ENCODE measurements around the gene SP4. TPM values are rescaled to one million over a fixed set of nuclear protein-coding genes. Genes with fewer than 3 reads are reported as not detected.
A peak's percentile ranks its signal among the peaks of the same experiment; 100 is the strongest.

Gene SP4
- 10 to 100 TPM; 28.2 to 30.8 TPM for total RNA-seq

DNA sequence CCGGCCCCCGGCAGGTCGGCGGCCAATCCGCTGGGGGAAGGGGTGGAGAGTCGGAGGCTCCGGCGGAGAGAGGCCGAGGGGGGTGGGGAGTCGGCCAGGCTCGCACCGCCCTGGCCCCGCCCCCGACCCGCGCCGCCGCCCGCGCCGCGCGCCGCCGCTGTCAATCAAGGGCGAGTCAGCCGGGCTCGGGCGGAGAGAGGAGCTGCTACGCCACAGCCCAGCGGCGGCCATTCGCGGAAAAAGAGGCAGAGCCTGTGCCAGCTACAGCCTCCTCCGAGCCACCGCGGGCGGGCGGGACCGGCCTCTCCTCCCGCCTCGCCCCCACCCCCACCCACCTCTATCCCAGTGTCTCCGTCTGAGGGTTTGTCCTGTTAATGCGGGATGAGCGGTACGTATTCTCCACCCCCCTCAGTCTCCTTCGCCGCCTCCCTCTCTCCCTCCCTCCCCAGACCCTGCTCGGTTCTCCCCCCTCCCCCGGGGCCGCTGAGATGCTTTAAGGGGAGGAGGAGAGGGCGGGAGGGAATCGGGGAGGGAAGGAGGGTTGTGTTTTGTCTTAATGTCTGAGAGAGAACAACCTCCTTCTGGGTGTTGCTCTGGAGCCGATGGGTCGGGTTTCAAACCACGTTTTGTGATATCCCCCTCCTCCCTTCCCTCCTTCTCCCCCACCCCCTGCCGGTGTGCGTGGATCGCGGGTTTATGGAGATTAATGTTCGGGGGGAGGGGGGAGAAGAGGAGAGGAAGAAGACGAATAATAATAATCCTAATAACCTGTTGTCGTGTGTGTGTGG, at the start of gene SP4:
Gene SP4 (plus strand): TSS at position 213 of the 788 bp plus-strand sequence. CDS start 169 bp downstream, at position 382.
- Mint-ChIP-seq H3K4me3 (peak within 1 kb of the TSS; percentile 100), H3K9me3 (no peaks in the 10 kb centered on the region), H3K4me1 (peaks cover 25% of the 10 kb centered on the region), H3K27ac (peak within 1 kb of the TSS; percentile 99), H3K27me3 (no peaks in the 10 kb centered on the region), H3K36me3 (ENCODE audit: low read depth) (peaks cover 48% of the 10 kb centered on the region)
- peak; percentile 81 for ATAC-seq (replicated peaks)

DNA sequence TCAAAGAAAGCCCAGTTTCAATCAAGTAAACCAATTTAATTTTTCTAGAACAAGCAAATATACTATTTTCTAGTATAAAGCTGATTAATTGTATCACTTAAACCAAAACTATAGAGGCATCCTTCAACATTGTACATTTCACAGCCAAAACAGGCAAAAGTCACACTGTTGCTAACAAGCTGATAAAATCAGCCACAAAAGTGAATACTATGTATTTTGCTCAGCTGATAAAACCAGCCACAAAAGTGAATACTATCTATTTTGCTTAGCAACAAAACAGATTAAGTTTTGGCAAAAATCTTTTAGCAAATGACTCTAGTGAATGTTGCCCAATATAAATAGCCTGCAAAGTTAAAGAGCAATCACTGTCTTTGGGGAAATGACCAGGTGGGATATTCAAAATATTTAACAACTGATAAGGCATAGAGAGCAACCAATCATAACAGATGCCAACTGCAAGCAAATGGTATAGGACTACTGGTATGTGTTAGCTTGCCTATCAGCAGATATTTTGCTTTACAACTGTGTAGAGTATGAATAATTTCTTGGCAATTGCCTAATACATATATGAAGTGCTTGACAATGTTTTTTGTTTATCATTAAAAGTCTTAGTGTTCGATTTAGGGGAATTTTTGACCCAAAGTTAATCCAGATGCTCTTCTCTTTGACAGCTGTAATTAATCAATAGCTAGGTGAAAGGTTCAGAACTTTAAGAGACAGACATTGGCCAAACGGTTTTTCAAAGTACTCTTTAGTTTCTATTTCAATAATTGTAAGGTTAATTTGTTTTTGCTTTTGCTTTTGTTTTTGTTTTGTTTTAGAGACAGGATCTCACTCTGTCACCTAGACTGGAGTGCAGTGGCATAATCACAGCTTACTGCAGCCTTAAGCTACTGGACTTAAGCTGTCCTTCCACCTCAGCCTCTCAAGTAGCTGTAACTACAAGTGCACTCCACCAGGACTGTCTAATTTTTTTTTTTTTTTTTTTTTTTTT, 44.4 kb upstream of the SP4 start:
- no peaks in the 10 kb centered on the region for H3K36me3 Mint-ChIP-seq (ENCODE audit: low read depth)
- H3K27ac Mint-ChIP-seq = peak overlapping the region; percentile 76
- H3K27me3 Mint-ChIP-seq = no peaks in the 10 kb centered on the region
- peak; percentile 46 for ATAC-seq (replicated peaks)
- peak overlapping the region; percentile 46 for H3K4me3 Mint-ChIP-seq
- H3K9me3 Mint-ChIP-seq = peaks cover 4% of the 10 kb centered on the region
- peaks cover 14% of the 10 kb centered on the region for H3K4me1 Mint-ChIP-seq

DNA sequence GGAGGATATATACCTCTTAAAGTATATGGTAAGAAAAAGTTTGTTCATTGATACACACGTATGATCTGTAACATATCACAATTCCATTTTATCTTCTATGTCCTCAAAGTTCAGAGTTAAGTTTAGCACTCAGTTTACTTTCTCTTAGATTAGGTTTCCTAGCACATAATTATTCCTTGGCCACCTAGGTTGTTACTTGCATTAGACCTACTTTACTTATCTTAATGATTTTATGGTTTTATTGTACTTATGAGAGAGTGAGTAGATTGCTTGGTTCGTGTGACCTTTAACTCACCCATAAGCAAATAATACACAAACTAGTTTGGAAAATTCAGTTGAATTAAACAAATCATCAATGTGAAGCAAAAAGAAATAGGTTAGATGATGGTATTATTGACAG, 33.9 kb upstream of the SP4 start:
- Mint-ChIP-seq H3K4me1 (no peaks in the 10 kb centered on the region), H3K27ac (no peak overlapping the region), H3K27me3 (peaks cover 4% of the 10 kb centered on the region), H3K9me3 (no peaks in the 10 kb centered on the region), H3K4me3 (no peak overlapping the region), H3K36me3 (ENCODE audit: low read depth) (no peaks in the 10 kb centered on the region)
- no peak for ATAC-seq (replicated peaks)

DNA sequence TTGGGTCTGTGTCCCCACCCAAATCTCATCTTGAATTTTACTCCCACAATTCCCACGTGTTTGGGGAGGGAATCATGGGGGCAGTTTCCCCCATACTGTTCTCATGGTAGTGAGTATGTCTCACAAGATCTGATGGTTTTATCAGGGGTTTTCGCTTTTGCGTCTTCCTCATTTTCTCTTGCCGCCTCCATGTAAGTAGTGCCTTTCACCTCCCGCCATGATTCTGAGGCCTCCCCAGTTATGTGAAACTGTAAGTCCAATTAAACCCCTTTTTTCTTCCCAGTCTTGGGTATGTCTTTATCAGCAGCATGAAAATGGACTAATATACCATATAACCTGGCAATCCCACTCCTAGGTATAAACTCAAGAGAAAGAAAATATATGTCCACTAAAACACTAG, 25.9 kb upstream of the SP4 start:
- Mint-ChIP-seq H3K4me3 (no peak overlapping the region), H3K27me3 (no peaks in the 10 kb centered on the region), H3K27ac (no peak overlapping the region), H3K4me1 (no peaks in the 10 kb centered on the region), H3K9me3 (peaks cover 12% of the 10 kb centered on the region), H3K36me3 (ENCODE audit: low read depth) (no peaks in the 10 kb centered on the region)
- no peak for ATAC-seq (replicated peaks)

GRCh38 chr7:21407796-21408480, 19.9 kb upstream of the SP4 start:
- H3K27ac Mint-ChIP-seq = no peak overlapping the region
- H3K9me3 Mint-ChIP-seq = peaks cover 10% of the 10 kb centered on the region
- no peak overlapping the region for H3K4me3 Mint-ChIP-seq
- H3K36me3 Mint-ChIP-seq (ENCODE audit: low read depth) = no peaks in the 10 kb centered on the region
- peaks cover 20% of the 10 kb centered on the region for H3K4me1 Mint-ChIP-seq
- ATAC-seq (replicated peaks) = no peak
- peaks cover 7% of the 10 kb centered on the region for H3K27me3 Mint-ChIP-seq

DNA sequence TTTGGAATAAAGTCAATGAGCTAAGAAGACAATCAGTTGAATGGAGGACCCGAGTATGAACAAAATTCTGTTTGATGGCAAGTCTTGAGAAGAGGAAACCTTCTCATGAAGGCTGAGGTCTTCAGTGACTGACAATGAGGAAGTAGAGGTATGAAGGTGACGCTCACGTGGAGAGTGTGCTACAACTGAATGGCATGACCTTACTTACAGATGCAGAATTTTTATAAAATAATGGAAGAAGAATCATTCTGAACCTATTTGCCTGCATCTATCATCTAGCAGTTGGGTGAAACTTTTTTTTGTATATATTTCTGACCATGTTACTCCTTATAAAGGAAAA, 19.4 kb upstream of the SP4 start:
- Mint-ChIP-seq H3K36me3 (ENCODE audit: low read depth) (no peaks in the 10 kb centered on the region), H3K4me1 (peaks cover 22% of the 10 kb centered on the region)
- no peak for ATAC-seq (replicated peaks)

DNA sequence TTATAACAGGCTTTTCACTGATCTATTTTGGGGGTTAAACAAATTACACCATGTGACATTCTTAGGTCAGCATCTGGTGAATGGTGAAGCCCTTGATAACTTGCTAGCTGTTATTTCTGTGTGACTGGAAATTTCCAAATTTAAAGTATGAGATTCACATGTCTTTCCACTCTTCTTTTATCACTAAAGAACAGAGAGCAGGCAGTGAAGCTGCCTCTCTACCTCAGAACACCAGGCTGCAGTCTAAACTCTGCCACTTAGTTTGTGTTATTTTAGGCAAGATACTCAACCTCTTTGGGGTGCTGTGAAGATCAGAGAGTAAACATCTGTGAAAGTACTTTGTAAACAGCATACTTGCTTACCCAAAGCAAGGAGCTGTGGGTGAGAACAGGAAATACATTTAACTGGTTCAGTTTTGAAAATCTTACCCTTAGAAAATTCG, 15.5 kb upstream of the SP4 start:
- peaks cover 7% of the 10 kb centered on the region for H3K27me3 Mint-ChIP-seq
- no peaks in the 10 kb centered on the region for H3K36me3 Mint-ChIP-seq (ENCODE audit: low read depth)
- peaks cover 7% of the 10 kb centered on the region for H3K9me3 Mint-ChIP-seq
- peaks cover 22% of the 10 kb centered on the region for H3K4me1 Mint-ChIP-seq
- peak overlapping the region; percentile 35 for H3K4me3 Mint-ChIP-seq
- ATAC-seq (replicated peaks) = no peak
- H3K27ac Mint-ChIP-seq = peak overlapping the region; percentile 20

More for the DNA sequence above, 19.4 kb upstream of the SP4 start:
- Mint-ChIP-seq H3K27me3 (peaks cover 7% of the 10 kb centered on the region), H3K4me3 (no peak overlapping the region), H3K9me3 (peaks cover 10% of the 10 kb centered on the region), H3K27ac (no peak overlapping the region)

- H3K36me3 Mint-ChIP-seq (ENCODE audit: low read depth) = no peaks in the 10 kb centered on the region
- H3K27me3 Mint-ChIP-seq = peaks cover 8% of the 10 kb centered on the region
- peak overlapping the region; percentile 35 for H3K4me3 Mint-ChIP-seq
- peak overlapping the region; percentile 20 for H3K27ac Mint-ChIP-seq
- peaks cover 22% of the 10 kb centered on the region for H3K4me1 Mint-ChIP-seq
- peaks cover 6% of the 10 kb centered on the region for H3K9me3 Mint-ChIP-seq
- no peak for ATAC-seq (replicated peaks)
These were observed 14.9 kb upstream of the SP4 start for GRCh38 chr7:21412957-21413356.

- Mint-ChIP-seq H3K36me3 (ENCODE audit: low read depth) (no peaks in the 10 kb centered on the region), H3K9me3 (peaks cover 6% of the 10 kb centered on the region), H3K27ac (peak overlapping the region; percentile 20), H3K4me3 (no peak overlapping the region), H3K4me1 (peaks cover 20% of the 10 kb centered on the region), H3K27me3 (peaks cover 8% of the 10 kb centered on the region)
- no peak for ATAC-seq (replicated peaks)
These were observed 14.4 kb upstream of the SP4 start for GRCh38 chr7:21413502-21413901.

DNA sequence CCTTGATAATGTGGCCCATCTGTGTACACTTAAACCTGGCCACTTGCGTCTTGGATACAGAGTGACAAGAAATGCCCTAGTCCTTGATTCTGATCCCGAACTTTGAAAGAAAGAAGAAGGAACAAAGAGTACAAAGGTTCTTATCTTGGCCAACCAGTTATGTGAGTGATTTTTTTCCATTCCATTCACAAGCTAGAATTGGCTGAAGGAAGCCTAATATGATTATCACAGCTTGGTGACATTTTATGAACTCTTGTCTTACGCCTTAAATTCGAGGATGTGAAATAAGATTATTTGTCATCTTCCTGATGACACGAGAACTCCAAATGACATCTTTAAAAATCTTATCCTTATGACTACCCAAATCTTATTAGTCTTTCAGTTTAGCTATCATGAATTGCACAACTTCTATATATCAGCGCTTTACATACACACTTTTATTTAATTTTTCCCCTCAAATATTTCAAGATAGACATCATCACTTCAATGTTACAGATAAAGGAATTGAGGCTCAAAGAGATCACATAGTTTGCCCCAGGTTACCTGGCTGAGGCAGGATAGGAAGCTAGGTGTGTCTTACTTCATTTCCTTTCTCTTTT, 13.0 kb upstream of the SP4 start:
- Mint-ChIP-seq H3K9me3 (peaks cover 6% of the 10 kb centered on the region), H3K27ac (no peak overlapping the region)

DNA sequence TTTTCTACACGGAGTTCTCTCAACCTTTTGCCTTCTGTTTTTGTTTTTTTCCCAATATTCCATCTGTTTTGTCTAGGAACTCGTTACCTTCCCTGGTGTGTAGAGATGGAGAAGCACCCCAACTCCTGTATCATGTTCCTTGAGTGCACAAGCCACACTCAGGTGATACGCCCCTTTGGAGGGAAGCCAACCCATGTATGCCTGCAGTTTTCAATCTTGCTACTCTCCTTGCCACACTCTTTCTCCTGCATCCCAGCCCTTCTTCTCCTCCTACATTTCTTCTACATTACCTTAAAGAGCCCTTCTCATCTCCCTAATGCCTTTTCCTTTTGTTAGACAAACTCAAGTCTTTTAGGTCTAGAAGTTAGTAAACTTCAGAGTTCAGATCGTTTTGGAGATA, 10.2 kb upstream of the SP4 start:
- no peak for ATAC-seq (replicated peaks)
- H3K4me3 Mint-ChIP-seq = no peak overlapping the region
- H3K4me1 Mint-ChIP-seq = peaks cover 10% of the 10 kb centered on the region
- no peak overlapping the region for H3K27ac Mint-ChIP-seq
- peaks cover 5% of the 10 kb centered on the region for H3K27me3 Mint-ChIP-seq
- peaks cover 6% of the 10 kb centered on the region for H3K9me3 Mint-ChIP-seq
- H3K36me3 Mint-ChIP-seq (ENCODE audit: low read depth) = no peaks in the 10 kb centered on the region

More for the DNA sequence above, 13.0 kb upstream of the SP4 start:
- H3K4me1 Mint-ChIP-seq = peaks cover 20% of the 10 kb centered on the region
- peaks cover 7% of the 10 kb centered on the region for H3K27me3 Mint-ChIP-seq
- H3K4me3 Mint-ChIP-seq = no peak overlapping the region
- ATAC-seq (replicated peaks) = no peak
- no peaks in the 10 kb centered on the region for H3K36me3 Mint-ChIP-seq (ENCODE audit: low read depth)

DNA sequence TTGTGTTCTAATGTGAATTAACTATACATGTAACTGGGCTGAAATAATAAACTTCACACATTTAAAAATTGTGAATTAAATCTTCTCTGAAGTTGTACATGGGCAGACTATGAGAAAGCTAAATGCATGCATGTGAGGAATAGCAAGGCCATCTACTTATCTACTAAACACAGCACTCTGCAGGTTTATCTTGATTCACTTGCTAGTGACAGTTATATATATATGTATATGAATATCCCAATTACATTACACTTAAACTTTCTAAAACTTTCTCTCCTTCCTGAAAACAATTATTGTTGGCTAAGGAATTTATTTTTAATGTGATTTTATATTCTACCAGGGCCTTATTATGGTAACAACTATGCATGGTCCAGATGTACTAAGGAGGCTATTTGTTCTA, 5.1 kb upstream of the SP4 start:
- ATAC-seq (replicated peaks) = no peak
- no peak overlapping the region for H3K4me3 Mint-ChIP-seq
- no peak overlapping the region for H3K27ac Mint-ChIP-seq
- peaks cover 3% of the 10 kb centered on the region for H3K9me3 Mint-ChIP-seq
- H3K36me3 Mint-ChIP-seq (ENCODE audit: low read depth) = no peaks in the 10 kb centered on the region
- H3K4me1 Mint-ChIP-seq = peaks cover 3% of the 10 kb centered on the region
- peaks cover 2% of the 10 kb centered on the region for H3K27me3 Mint-ChIP-seq

DNA sequence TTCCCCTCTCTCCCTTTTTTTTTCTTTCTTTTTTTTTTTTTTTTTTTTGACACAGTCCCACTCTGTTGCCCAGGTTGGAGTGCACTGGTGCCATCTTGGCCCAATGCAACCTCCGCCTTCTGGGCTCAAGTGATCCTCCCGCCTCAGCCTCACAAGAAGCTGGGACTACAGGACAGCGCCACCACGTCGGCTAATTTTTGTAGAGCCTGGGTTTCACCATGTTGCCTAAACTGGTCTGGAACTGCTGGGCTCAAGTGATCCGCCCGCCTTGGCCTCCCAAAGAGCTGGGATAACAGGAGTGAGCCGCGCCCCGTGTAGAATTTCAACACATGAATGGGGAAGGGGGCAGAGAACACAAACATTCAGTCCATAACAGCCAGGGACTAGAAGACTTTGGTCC, 2.6 kb upstream of the SP4 start:
- Mint-ChIP-seq H3K27me3 (no peaks in the 10 kb centered on the region), H3K36me3 (ENCODE audit: low read depth) (peaks cover 23% of the 10 kb centered on the region), H3K4me3 (no peak overlapping the region), H3K9me3 (no peaks in the 10 kb centered on the region), H3K27ac (no peak overlapping the region), H3K4me1 (peaks cover 16% of the 10 kb centered on the region)
- no peak for ATAC-seq (replicated peaks)

Measured in activated T-helper 17 cell treated with anti-CD3 and anti-CD28 coated beads, Interleukin-2, amount 50 U/mL, for 72 hours (primary cell).